ENCODE measurements around the gene MITF.
A peak's percentile ranks its signal among the peaks of the same experiment; 100 is the strongest.

MITF gene

GRCh38 chr3:69926385-69926784, 187.1 kb downstream of the MITF start:
- no peak for DNase-seq

GRCh38 chr3:69927571-69927970, 188.3 kb downstream of the MITF start:
- DNase-seq = no peak

GRCh38 chr3:69929019-69929418, 189.8 kb downstream of the MITF start:
- DNase-seq = no peak

DNA sequence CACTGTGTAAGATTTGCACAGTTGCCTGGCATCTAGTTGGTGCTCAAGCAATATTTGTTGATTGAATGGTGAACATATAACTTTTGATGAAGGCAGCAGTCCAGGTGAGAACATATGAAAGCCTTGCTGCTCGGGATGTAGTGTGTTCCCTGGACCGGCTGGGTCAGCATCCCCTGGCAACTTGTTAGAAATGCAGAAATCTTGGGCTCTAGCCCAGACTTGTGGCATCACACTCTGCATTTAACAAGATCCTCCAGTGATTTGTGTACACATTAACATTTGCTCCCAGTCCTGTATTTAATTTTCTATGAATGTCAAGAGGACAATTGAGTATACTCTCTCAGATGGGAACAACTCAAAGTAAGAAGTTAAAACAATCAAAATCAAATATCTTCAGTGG, 191.3 kb downstream of the MITF start:
- no peak for DNase-seq

DNA sequence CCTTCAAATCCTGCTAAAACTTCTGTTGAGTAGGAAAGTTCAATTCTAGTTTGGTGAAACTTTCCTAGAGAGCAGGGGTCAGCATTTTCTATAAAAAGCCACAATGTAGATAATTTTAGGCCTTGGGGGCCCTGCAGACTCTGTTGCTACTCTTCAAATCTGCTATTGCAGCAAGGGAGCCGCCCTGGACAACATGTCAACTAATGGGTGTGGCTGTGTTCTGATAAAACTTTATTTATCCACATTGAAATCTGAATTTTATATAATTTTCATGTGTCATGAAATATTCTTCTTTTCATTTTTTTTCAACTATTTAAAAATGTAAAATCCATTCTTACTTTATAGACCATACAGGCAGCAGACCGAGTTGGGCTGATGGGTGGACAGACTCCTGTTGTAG, 192.8 kb downstream of the MITF start:
- no peak for DNase-seq

GRCh38 chr3:69932501-69932900, 193.2 kb downstream of the MITF start:
- no peak for DNase-seq

GRCh38 chr3:69934398-69934797, 195.1 kb downstream of the MITF start:
- DNase-seq = no peak

GRCh38 chr3:69936266-69936665, 197.0 kb downstream of the MITF start:
- DNase-seq = no peak

GRCh38 chr3:69938061-69938460, 198.8 kb downstream of the MITF start:
- DNase-seq = no peak

DNA sequence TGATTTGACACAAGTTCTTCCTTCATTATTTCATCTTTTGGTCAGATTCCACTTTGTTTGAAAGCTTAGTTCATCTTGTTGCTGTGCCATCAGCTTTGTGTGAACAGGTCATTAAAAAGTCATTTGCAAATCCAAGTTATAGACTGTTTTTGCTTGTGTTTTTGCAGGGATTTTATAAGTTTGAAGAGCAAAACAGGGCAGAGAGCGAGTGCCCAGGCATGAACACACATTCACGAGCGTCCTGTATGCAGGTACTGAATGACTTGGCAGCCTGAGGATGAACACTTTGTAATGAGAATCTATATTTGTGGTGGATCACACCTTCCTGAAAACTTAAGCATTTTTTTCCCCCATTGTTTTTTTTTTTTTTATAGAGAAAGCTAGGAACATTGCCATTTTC, 199.7 kb downstream of the MITF start:
- DNase-seq = no peak

- no peak for DNase-seq
Measured at GRCh38 chr3:69941037-69941436, 201.8 kb downstream of the MITF start.

DNA sequence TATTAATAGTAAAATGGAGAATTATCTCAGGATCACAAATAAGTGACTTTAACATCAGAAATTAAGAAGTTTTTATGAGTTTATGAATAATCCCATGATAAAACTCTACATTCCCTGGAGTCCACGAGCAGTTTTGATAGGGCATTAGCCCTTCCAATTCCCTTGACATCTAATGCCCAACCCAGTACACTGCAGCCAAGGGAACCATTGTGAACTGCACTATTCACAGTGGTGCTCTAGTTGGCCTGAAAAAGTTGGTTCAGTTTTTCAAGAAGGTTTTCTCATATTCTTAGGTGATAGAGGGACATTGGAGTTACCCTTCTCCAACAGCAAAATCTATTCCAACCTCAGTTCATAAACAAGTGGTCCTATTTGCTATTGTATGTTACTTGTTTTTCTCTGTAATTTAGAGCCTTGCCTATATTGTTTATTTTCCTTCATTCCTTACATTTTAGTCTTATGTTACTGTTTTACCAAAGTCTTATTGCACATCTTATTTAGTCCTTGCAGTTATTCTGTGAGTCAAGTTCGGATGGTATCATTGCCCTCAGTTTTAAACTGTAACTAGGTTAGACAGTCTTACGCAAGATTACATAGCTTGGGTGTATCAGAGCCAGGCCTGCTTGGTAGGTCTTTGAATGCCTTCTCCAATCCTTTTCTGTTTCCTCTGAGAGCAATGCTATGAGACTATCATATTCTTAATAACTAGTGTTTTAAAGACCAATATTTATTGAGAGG, 202.3 kb downstream of the MITF start:
- no peak for DNase-seq

GRCh38 chr3:69944931-69945493, 205.7 kb downstream of the MITF start:
- no peak for DNase-seq

DNA sequence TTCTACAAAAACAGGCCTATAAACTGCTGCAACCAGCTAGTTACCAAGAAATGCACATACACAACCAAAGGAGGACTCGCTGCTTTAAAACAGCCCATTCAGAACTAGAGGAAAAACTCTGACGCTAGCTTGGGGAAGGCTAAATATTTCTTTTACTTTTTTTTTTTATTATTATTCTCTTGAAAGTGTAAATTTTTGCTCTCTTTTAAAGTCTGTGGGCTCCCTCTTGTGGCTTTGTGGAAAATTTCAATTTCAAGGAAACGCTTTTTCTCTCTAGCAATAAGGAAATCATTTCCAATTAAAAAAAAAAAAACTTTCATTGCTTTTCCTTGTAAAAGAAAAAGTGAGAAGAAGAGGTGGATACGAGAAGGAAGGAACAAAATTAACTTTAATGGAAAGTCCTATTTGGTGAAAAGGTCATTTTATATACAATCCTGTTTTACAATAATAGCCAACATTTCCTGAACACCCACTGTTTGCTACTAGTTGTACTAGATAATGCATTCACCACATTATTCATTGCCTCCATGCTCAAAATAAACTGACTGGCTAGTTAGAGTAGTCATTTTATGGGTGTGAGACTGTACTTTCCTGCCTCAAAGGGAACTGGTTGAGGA, 209.1 kb downstream of the MITF start:
- peak; percentile 70 for DNase-seq

DNA sequence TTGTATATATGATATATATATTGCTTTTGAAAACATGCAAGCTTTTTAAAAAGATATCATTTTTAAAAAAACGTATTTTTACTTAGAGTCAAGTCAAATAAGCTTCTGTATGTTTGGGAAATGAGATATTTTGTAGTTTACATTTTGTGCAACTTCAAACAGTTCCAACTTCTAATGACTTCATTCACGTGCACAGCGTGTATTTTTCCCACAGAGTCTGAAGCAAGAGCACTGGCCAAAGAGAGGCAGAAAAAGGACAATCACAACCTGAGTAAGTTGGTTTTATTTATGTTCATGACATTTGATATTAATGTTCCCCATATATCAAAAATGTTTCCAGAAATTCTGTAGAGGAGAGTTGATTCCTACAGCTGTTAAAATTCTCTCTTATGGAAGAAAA, 212.4 kb downstream of the MITF start:
- DNase-seq = no peak

GRCh38 chr3:69959581-69959980, 220.3 kb downstream of the MITF start:
- DNase-seq = no peak

DNA sequence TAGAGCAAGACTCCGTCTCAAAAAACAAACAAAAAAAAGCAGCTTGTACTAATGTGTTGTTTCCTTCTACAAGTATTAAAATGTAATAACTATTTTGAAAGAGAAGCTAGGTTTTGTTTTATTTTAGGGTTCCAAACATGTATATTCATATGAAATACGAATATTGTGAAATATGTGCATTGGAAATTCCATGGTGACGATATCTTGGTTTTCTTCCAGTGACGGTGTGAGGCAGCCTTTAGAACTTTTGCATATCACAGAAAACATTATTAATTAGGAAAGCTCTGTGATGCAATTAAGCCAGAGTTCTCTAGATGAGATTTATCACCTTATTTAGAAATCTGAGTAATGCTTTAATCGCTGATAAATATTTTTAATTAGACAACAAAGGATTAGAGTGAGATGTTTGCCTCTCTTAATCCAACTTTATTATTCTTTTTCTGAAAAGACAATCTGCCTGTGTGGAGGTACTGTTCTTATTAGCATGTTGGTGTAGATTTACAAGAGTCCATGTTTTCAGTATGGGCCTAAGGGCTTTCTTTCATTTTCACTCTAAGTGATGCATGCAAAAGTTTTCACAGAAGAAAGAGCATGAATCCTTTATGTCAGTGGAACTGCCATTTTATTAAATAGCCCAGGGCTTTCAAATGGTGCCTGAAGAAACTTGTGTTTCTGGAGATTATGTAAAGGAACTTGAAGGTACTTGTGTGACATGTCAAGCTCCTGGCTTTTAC, 222.6 kb downstream of the MITF start:
- DNase-seq = no peak

GRCh38 chr3:69963643-69964042, 224.4 kb downstream of the MITF start:
- DNase-seq = no peak

DNA sequence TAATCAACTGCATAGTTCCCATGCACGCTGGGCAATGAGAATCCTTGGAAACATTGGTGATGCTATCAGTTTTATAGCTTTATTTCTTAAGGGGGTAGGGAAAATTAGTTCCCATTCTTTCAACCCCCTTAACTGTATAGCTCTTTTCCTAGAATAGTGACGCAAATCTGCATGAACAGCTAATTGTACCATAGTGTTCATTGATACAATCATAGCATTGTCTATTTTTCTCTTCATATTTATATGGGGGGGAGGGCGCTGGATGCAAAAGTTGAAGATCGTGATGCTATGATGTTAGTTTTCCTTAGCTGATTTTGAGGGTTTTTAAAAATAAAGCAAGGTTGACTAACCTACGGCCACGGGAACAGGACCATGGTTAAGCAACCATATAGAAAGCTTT, 227.9 kb downstream of the MITF start:
- DNase-seq = no peak

DNA sequence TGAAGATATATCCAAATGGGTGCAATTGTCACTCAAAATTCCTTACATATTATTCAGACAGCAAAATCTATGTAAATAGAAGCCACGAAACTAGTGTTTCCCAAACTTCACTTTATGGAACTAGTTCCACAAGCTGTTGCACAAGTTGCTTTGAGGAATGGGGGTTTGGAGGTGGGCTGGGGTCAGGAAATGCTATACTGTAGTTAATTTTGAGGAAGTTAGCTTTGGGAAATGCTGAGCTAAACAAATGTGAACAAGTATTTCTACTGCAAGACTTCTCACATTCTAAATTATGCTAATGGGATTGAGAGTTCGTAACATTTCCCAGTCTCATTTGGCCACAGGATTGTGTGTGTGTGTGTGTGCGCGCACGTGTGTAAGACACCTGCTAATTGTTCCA, 231.6 kb downstream of the MITF start:
- DNase-seq = no peak

DNA sequence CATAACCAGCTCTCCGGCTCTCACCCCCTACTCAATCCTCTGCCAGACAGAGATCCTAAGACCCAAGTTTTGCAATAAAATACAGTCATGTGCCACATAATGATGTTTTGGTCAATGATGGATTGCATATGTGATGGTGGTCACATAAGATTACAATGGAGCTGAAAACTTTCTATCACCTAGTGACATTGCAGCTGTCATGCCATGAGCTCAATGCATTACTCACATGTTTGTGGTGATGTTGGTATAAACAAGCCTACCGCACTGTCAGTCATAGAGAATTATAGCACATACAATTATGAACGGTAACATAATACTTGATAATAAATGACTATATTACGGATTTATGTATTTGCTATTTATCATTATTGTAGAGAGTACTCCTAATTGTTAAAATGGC, 233.4 kb downstream of the MITF start:
- no peak for DNase-seq

- DNase-seq = no peak
Measured at GRCh38 chr3:69976021-69976420, 236.8 kb downstream of the MITF start.

DNA sequence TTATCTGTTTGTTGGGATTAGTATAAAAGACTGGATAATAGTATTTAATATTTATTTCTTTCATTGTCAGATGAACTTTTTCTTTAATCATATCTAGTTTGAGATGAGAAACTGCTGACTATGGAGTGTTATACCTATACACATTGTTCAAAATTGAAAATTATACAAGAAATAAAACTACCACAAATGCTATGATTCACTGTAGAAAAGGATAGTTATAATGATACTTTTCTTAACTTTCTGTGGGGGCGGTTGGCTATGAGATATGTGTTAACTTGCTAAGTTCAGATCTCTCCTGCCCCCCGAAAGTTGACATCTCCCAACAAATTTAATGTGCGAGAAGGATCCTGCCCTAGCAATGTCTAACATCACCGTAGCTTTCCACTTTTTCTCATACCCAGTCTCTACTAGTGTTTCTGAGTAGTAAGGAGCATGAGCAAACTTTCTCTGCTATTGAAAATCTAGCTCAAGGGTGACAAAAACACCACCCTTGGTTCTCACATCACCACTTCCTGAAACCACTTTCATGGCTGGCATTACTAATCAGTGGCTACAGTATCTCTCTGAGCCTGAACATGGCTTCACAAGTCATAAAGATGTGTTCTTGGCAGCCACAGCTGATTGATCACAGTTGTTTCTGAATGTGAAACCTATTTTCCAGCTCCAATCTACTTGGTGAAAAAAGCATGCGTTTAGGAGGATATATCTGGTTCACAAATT, 244.4 kb downstream of the MITF start:
- no peak for DNase-seq

Measured in hematopoietic multipotent progenitor cell treated with erythropoietin and hydrocortisone succinate and interleukin-3 and kit ligand, for 8 days (in vitro differentiated cells).